CD4-positive, CD25-positive, alpha-beta regulatory T cell (primary cell): ENCODE results near the gene ATG10. TPM values are rescaled to one million over a fixed set of nuclear protein-coding genes. Genes with fewer than 3 reads are reported as not detected.
A peak's percentile ranks its signal among the peaks of the same experiment; 100 is the strongest.
"Not testable (repeated sequence)": the region's sequence is repeated elsewhere in the genome, so short reads cannot be mapped to it uniquely, and the experiment has no call there.

Experiments
- ATAC-seq, 2 donors: fragments of 150-1000 bp; cut with Tn5 transposase; one replicate each; pipeline ENCODE4 v1.10.0; 2021; ENCODE audit warnings: low read depth in 2 of 2, moderate number of reproducible peaks in 2 of 2, moderate library complexity in 1 of 2
- DNase-seq, 3 donors: peaks; one replicate each; pipeline versions ENCODE4 v3.0.0 to v3.0.0-alpha.2; 2012 to 2022; ENCODE audit warnings: mixed read lengths in 1 of 3
- H3K27ac ChIP-seq: one replicate; pipeline ENCODE4 v1.7.0; 2013; ENCODE audit warnings: mild to moderate bottlenecking, low read length; ENCODE audit not compliant: insufficient read depth, poor library complexity, severe bottlenecking
- H3K27me3 ChIP-seq: one replicate; pipeline ENCODE4 v1.7.0; 2013; ENCODE audit warnings: low read length; ENCODE audit not compliant: control insufficient read depth, insufficient read depth
- H3K36me3 ChIP-seq: one replicate; pipeline ENCODE4 v1.7.0; 2013; ENCODE audit warnings: mild to moderate bottlenecking, low read length, moderate library complexity; ENCODE audit not compliant: control insufficient read depth, insufficient read depth
- H3K4me1 ChIP-seq: 2 replicates; pipeline ENCODE4 v1.7.0; 2013; ENCODE audit warnings: mild to moderate bottlenecking, low read length; ENCODE audit not compliant: insufficient read depth, control insufficient read depth, poor library complexity, severe bottlenecking
- H3K4me3 ChIP-seq: one replicate; pipeline ENCODE4 v1.7.0; 2013; ENCODE audit warnings: low read depth, mild to moderate bottlenecking, low read length, moderate library complexity
- H3K9me3 ChIP-seq, 2 experiments: 1 replicate in 1 of 2; 2 replicates in 1 of 2; pipeline ENCODE4 v1.7.0; 2013; ENCODE audit warnings: low read length in 2 of 2, mild to moderate bottlenecking in 1 of 2, moderate library complexity in 1 of 2; ENCODE audit not compliant: control insufficient read depth in 2 of 2
- H3K27ac Mint-ChIP-seq, 3 donors: one replicate each; pipeline ENCODE4 v1.8.0; 2020 to 2022; ENCODE audit warnings: mild to moderate bottlenecking in 3 of 3, mixed read lengths in 3 of 3, moderate library complexity in 2 of 3
- H3K27me3 Mint-ChIP-seq: one replicate; pipeline ENCODE4 v1.8.0; 2022; ENCODE audit warnings: mild to moderate bottlenecking, mixed read lengths
- H3K36me3 Mint-ChIP-seq: one replicate; pipeline ENCODE4 v1.8.0; 2020; ENCODE audit warnings: mixed read lengths
- H3K4me1 Mint-ChIP-seq, 4 donors: one replicate each; pipeline ENCODE4 v1.8.0; 2020 to 2022; ENCODE audit warnings: mixed read lengths in 4 of 4, mild to moderate bottlenecking in 1 of 4
- H3K4me3 Mint-ChIP-seq, 4 donors: one replicate each; pipeline ENCODE4 v1.8.0; 2020 to 2022; ENCODE audit warnings: mild to moderate bottlenecking in 4 of 4, mixed read lengths in 4 of 4, moderate library complexity in 3 of 4
- H3K9me3 Mint-ChIP-seq, 7 donors: one replicate each; pipeline ENCODE4 v1.8.0; 2020 to 2022; ENCODE audit warnings: mixed read lengths in 7 of 7, mild to moderate bottlenecking in 3 of 7, moderate library complexity in 2 of 7
- polyA plus RNA-seq, 4 donors: library from polyadenylated mRNA; unstranded; fragments of 300-500 nt; fragmentation: Illumina TruSeq; gene quantifications; one replicate each; pipeline ENCODE4 v1.2.3, GENCODE V29; 2021
- total RNA-seq: library from RNA; stranded (reverse); gene quantifications from one replicate; pipeline ENCODE4 v1.2.3, GENCODE V29; 2022

The ATG10 gene
- total and polyA plus RNA-seq, 5 donors from 2014 or later, result 7.5 to 13.2 (median 9.3) TPM

DNA sequence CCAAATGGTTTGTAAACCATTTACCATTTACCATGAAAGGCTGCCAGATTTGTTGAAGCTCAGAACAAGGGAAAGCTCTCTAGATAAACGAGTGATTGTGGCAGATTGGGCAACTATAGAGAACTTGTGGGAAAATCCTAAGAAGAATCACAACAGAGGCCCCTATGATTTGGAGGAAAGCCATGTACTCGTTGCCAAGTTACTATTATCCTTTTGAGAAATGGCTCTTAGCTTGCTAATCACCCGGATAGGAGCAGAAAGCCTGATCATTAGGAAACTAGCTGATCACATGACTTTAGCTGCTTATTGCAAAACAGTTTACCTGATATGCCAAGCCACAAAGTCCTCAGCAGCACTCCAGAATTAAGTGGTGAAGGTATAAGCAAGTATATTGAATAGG is 23.5 kb upstream of the ATG10 start:
- H3K9me3 ChIP-seq, result no peaks in the 10 kb centered on the region
- Mint-ChIP-seq H3K27ac (no peak overlapping the region), H3K9me3 (peaks cover 0 to 2% (median 0%) of the 10 kb centered on the region in 7 donors), H3K4me3 (no peak overlapping the region), H3K36me3 (no peaks in the 10 kb centered on the region), H3K4me1 (peaks cover 0 to 5% (median 5%) of the 10 kb centered on the region in 4 donors), H3K27me3 (no peaks in the 10 kb centered on the region)
- H3K4me3 ChIP-seq, result no peak overlapping the region
- H3K27ac ChIP-seq, result no peak overlapping the region
- H3K27me3 ChIP-seq, result no peaks in the 10 kb centered on the region
- ATAC-seq (no peak), DNase-seq (no peak)
- no peaks in the 10 kb centered on the region for H3K36me3 ChIP-seq
- no peaks in the 10 kb centered on the region for H3K4me1 ChIP-seq

GRCh38 chr5:81949462-81949861 is 22.4 kb upstream of the ATG10 start:
- no peak overlapping the region for H3K4me3 ChIP-seq
- DNase-seq (no peak), ATAC-seq (no peak)
- H3K9me3 Mint-ChIP-seq, result peaks cover 0 to 4% (median 0%) of the 10 kb centered on the region in 7 donors
- H3K36me3 ChIP-seq, result no peaks in the 10 kb centered on the region
- peaks cover 0 to 5% (median 5%) of the 10 kb centered on the region in 4 donors for H3K4me1 Mint-ChIP-seq
- no peaks in the 10 kb centered on the region for H3K27me3 Mint-ChIP-seq
- no peak overlapping the region for H3K4me3 Mint-ChIP-seq
- H3K36me3 Mint-ChIP-seq, result no peaks in the 10 kb centered on the region
- no peaks in the 10 kb centered on the region for H3K4me1 ChIP-seq
- no peaks in the 10 kb centered on the region for H3K9me3 ChIP-seq
- no peaks in the 10 kb centered on the region for H3K27me3 ChIP-seq
- no peak overlapping the region for H3K27ac Mint-ChIP-seq
- H3K27ac ChIP-seq, result no peak overlapping the region

- Histone ChIP-seq H3K36me3 (no peaks in the 10 kb centered on the region), H3K27ac (no peak overlapping the region), H3K9me3 (no peaks in the 10 kb centered on the region), H3K4me1 (no peaks in the 10 kb centered on the region), H3K27me3 (no peaks in the 10 kb centered on the region), H3K4me3 (no peak overlapping the region)
- Mint-ChIP-seq H3K36me3 (no peaks in the 10 kb centered on the region), H3K27me3 (no peaks in the 10 kb centered on the region), H3K4me3 (no peak overlapping the region), H3K27ac (no peak overlapping the region), H3K4me1 (peaks cover 0 to 5% (median 5%) of the 10 kb centered on the region in 4 donors), H3K9me3 (peaks cover 0 to 4% (median 0%) of the 10 kb centered on the region in 7 donors)
- no peak for ATAC-seq
- no peak for DNase-seq
Measured at GRCh38 chr5:81950996-81951395, 20.8 kb upstream of the ATG10 start.

DNA sequence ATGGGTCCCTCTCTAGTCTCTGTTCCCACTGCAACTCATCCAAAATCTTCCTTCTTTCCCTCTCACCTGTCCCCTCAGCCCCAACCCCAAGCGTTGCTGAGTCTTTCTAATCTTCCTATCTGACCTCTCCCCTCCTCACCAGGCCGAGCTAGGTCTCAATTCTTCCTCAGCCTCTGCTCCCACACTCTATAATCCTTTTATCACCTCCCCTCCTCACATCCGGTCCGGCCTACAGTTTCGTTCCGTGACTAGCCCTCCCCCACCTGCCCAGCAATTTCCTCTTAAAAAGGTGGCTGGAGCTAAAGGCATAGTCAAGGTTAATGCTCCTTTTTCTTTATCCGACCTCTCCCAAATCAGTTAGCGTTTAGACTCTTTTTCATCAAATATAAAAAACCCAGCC is 17.0 kb upstream of the ATG10 start:
- H3K27ac Mint-ChIP-seq, result peak overlapping the region in 1 of 3 donors; percentile 57
- not testable (repeated sequence) for H3K4me1 ChIP-seq, H3K9me3 Mint-ChIP-seq, H3K4me1 Mint-ChIP-seq, H3K9me3 ChIP-seq, H3K27ac ChIP-seq, ATAC-seq, H3K4me3 ChIP-seq, DNase-seq, H3K27me3 ChIP-seq, H3K36me3 ChIP-seq, H3K4me3 Mint-ChIP-seq, H3K36me3 Mint-ChIP-seq, H3K27me3 Mint-ChIP-seq

DNA sequence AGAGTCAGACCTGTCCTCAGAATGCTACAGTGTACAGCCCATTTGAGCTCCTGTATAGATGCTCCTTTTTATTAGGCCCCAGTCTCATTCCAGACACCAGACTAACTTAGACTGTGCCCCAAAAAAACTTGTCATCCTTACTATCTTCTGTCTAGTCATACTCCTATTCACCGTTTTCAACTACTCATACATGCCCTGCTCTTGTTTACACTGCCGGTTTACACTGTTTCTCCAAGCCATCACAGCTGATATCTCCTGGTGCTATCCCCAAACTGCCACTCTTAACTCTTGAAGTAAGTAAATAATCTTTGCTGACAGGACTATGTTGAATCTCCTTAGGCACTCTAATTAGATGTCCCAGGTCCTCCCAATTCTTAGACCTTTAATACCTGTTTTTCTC is 13.7 kb upstream of the ATG10 start:
- H3K36me3 ChIP-seq, H3K4me3 ChIP-seq, H3K4me1 Mint-ChIP-seq, H3K27ac ChIP-seq, H3K27ac Mint-ChIP-seq, H3K27me3 ChIP-seq, H3K9me3 Mint-ChIP-seq, H3K4me1 ChIP-seq, H3K4me3 Mint-ChIP-seq, ATAC-seq, H3K36me3 Mint-ChIP-seq, H3K9me3 ChIP-seq, DNase-seq, H3K27me3 Mint-ChIP-seq: not testable (repeated sequence)

DNA sequence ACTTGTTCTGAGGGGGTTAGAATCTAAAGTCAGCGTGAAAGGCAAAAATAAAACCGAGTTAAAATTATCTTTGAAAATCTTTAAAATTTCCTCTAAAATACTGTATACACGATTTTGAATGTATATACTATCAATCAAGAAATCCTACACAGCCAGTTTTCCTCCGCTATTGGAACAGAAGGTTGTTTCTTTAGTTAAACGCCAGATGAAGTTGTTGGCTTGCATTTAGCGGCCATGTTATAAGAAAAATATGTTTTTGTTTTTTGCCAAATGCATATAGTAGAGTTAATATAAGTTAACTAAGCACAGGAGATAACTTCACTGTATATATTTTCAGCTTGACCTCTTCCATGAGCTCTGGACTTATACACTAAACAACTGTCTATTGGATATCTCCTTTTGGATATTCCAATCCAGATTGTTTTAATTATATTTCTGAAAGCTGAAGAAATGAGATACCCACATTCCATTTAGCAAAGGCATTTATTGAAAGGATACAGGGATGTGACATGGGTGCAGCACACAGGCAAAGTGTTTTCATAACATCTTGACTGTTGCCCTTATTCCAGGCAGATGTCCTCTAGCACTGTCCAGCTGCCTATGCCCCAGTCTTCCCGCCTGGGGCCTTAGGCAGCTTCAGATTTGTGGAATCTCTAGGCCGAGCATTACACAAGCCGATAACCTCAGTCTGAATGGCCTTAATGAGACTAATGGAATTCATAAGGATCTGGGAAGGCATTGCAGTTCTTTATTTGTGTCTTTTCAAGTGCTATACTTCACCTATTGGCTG is 10.0 kb upstream of the ATG10 start:
- Mint-ChIP-seq H3K4me3 (no peak overlapping the region), H3K27me3 (peaks cover 20% of the 10 kb centered on the region), H3K4me1 (no peaks in the 10 kb centered on the region), H3K9me3 (no peaks in the 10 kb centered on the region), H3K27ac (no peak overlapping the region), H3K36me3 (no peaks in the 10 kb centered on the region)
- no peaks in the 10 kb centered on the region for H3K4me1 ChIP-seq
- H3K27me3 ChIP-seq, result peaks cover 5% of the 10 kb centered on the region
- DNase-seq, result no peak
- H3K4me3 ChIP-seq, result no peak overlapping the region
- no peak overlapping the region for H3K27ac ChIP-seq
- no peaks in the 10 kb centered on the region for H3K9me3 ChIP-seq
- no peak for ATAC-seq
- no peaks in the 10 kb centered on the region for H3K36me3 ChIP-seq

GRCh38 chr5:81963544-81963943 is 8.3 kb upstream of the ATG10 start:
- H3K4me3 Mint-ChIP-seq, result no peak overlapping the region
- H3K4me3 ChIP-seq, result no peak overlapping the region
- peaks cover 20% of the 10 kb centered on the region for H3K27me3 Mint-ChIP-seq
- no peaks in the 10 kb centered on the region for H3K4me1 Mint-ChIP-seq
- H3K36me3 ChIP-seq, result no peaks in the 10 kb centered on the region
- H3K9me3 Mint-ChIP-seq, result no peaks in the 10 kb centered on the region
- no peak overlapping the region for H3K27ac ChIP-seq
- peaks cover 5% of the 10 kb centered on the region for H3K27me3 ChIP-seq
- H3K36me3 Mint-ChIP-seq, result no peaks in the 10 kb centered on the region
- no peak overlapping the region for H3K27ac Mint-ChIP-seq
- DNase-seq, result no peak
- H3K4me1 ChIP-seq, result no peaks in the 10 kb centered on the region
- H3K9me3 ChIP-seq, result no peaks in the 10 kb centered on the region
- ATAC-seq, result no peak

DNA sequence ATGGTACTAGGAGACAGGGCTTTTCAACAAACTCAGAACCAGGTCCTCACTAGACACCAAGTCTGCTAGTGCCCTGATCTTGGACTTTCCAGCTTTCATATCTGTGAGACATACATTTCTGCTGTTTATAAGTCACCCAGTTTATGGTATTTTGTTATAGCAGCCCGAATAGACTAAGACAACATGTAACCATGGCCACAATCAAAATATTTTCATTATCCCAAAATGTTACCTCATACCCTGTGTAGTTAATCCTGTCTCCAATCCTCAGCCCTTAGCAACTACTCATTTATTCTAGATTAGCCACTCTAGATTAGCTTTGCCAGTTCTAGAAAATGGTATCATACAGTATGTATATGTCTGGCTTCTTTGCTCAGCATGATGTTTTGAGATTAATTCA is 6.3 kb upstream of the ATG10 start:
- H3K4me1 Mint-ChIP-seq, result peaks cover 0 to 2% (median 0%) of the 10 kb centered on the region in 4 donors
- H3K4me1 ChIP-seq, result no peaks in the 10 kb centered on the region
- no peak for DNase-seq
- no peak overlapping the region for H3K4me3 Mint-ChIP-seq
- no peaks in the 10 kb centered on the region for H3K36me3 Mint-ChIP-seq
- no peaks in the 10 kb centered on the region for H3K9me3 Mint-ChIP-seq
- no peak for ATAC-seq
- no peak overlapping the region for H3K4me3 ChIP-seq
- no peak overlapping the region for H3K27ac Mint-ChIP-seq
- no peak overlapping the region for H3K27ac ChIP-seq
- H3K36me3 ChIP-seq, result no peaks in the 10 kb centered on the region
- H3K9me3 ChIP-seq, result no peaks in the 10 kb centered on the region
- H3K27me3 Mint-ChIP-seq, result peaks cover 11% of the 10 kb centered on the region
- peaks cover 5% of the 10 kb centered on the region for H3K27me3 ChIP-seq
